ENCODE measurements around the gene ZMIZ1. TPM values are rescaled to one million over a fixed set of nuclear protein-coding genes. Genes with fewer than 3 reads are reported as not detected.

The ZMIZ1 gene
- total and polyA plus RNA-seq, 2 experiments from 2014 or later: 9.2 to 30.9 TPM

DNA sequence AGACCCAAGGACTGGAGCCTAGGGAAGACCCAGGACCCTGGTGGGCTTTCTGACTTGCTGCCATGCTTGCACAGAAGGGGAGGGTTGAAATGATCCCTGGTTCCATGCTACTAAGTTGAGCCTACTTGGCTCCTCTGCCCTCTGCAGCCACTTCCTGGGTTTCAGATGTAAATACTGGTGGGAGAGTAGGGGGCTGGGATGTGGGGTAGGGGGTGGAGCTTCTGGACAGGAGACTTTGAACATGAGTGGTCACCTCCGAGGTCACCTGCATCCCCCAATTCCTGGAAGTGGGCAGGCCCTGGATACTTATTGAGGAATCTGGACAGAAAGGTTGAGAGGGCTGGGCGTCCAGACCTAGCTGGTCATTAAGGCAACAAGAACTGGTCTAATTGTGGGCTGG is 2.9 kb upstream of the ZMIZ1 start:
- no peaks in the 10 kb centered on the region for H3K36me3 ChIP-seq (ENCODE audit: insufficient read depth)
- H4K20me1 ChIP-seq (replicated peaks; ENCODE audit: insufficient read depth): no peaks in the 10 kb centered on the region
- H3K79me2 ChIP-seq (replicated peaks; ENCODE audit: insufficient read depth): peaks cover 11% of the 10 kb centered on the region
- H2AFZ ChIP-seq: no peak overlapping the region
- Mint-ChIP-seq H3K27ac (no peak overlapping the region), H3K27me3 (ENCODE audit: insufficient read depth, low read depth, poor library complexity) (peaks cover 27% of the 10 kb centered on the region), H3K9me3 (no peaks in the 10 kb centered on the region), H3K4me1 (peaks cover 28% of the 10 kb centered on the region), H3K4me3 (peak overlapping the region; percentile 68; the same call in 1 of the 3 replicates), H3K36me3 (ENCODE audit: low read depth) (no peaks in the 10 kb centered on the region)
- peaks cover 10% of the 10 kb centered on the region for H3K4me1 ChIP-seq (ENCODE audit: insufficient read depth)
- ATAC-seq (no peak), DNase-seq (ENCODE audit: low spot score) (no peak)
- peak overlapping the region; percentile 84 for H3K4me2 ChIP-seq
- no peak for TF ChIP-seq JUNB (IDR thresholded peaks at IDR 0.05; ENCODE audit: unreplicated experiment)
- TF ChIP-seq, protein P1, sequence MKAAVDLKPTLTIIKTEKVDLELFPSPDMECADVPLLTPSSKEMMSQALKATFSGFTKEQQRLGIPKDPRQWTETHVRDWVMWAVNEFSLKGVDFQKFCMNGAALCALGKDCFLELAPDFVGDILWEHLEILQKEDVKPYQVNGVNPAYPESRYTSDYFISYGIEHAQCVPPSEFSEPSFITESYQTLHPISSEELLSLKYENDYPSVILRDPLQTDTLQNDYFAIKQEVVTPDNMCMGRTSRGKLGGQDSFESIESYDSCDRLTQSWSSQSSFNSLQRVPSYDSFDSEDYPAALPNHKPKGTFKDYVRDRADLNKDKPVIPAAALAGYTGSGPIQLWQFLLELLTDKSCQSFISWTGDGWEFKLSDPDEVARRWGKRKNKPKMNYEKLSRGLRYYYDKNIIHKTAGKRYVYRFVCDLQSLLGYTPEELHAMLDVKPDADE (IDR thresholded peaks at IDR 0.05): no peak
- no peak for TF ChIP-seq EZH2phosphoT487 (IDR thresholded peaks at IDR 0.05; ENCODE audit: unreplicated experiment)
- no peak for TF ChIP-seq STAT1 (IDR thresholded peaks at IDR 0.05; ENCODE audit: unreplicated experiment)
- TF ChIP-seq, protein P2, sequence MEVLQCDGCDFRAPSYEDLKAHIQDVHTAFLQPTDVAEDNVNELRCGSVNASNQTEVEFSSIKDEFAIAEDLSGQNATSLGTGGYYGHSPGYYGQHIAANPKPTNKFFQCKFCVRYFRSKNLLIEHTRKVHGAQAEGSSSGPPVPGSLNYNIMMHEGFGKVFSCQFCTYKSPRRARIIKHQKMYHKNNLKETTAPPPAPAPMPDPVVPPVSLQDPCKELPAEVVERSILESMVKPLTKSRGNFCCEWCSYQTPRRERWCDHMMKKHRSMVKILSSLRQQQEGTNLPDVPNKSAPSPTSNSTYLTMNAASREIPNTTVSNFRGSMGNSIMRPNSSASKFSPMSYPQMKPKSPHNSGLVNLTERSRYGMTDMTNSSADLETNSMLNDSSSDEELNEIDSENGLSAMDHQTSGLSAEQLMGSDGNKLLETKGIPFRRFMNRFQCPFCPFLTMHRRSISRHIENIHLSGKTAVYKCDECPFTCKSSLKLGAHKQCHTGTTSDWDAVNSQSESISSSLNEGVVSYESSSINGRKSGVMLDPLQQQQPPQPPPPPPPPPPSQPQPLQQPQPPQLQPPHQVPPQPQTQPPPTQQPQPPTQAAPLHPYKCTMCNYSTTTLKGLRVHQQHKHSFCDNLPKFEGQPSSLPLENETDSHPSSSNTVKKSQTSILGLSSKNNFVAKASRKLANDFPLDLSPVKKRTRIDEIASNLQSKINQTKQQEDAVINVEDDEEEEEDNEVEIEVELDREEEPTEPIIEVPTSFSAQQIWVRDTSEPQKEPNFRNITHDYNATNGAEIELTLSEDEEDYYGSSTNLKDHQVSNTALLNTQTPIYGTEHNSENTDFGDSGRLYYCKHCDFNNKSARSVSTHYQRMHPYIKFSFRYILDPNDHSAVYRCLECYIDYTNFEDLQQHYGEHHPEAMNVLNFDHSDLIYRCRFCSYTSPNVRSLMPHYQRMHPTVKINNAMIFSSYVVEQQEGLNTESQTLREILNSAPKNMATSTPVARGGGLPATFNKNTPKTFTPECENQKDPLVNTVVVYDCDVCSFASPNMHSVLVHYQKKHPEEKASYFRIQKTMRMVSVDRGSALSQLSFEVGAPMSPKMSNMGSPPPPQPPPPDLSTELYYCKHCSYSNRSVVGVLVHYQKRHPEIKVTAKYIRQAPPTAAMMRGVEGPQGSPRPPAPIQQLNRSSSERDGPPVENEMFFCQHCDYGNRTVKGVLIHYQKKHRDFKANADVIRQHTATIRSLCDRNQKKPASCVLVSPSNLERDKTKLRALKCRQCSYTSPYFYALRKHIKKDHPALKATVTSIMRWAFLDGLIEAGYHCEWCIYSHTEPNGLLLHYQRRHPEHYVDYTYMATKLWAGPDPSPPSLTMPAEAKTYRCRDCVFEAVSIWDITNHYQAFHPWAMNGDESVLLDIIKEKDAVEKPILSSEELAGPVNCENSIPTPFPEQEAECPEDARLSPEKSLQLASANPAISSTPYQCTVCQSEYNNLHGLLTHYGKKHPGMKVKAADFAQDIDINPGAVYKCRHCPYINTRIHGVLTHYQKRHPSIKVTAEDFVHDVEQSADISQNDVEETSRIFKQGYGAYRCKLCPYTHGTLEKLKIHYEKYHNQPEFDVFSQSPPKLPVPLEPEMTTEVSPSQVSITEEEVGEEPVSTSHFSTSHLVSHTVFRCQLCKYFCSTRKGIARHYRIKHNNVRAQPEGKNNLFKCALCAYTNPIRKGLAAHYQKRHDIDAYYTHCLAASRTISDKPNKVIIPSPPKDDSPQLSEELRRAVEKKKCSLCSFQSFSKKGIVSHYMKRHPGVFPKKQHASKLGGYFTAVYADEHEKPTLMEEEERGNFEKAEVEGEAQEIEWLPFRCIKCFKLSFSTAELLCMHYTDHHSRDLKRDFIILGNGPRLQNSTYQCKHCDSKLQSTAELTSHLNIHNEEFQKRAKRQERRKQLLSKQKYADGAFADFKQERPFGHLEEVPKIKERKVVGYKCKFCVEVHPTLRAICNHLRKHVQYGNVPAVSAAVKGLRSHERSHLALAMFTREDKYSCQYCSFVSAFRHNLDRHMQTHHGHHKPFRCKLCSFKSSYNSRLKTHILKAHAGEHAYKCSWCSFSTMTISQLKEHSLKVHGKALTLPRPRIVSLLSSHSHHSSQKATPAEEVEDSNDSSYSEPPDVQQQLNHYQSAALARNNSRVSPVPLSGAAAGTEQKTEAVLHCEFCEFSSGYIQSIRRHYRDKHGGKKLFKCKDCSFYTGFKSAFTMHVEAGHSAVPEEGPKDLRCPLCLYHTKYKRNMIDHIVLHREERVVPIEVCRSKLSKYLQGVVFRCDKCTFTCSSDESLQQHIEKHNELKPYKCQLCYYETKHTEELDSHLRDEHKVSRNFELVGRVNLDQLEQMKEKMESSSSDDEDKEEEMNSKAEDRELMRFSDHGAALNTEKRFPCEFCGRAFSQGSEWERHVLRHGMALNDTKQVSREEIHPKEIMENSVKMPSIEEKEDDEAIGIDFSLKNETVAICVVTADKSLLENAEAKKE (CRISPR knock-in tag; IDR thresholded peaks at IDR 0.05): no peak
- H3K27ac ChIP-seq (ENCODE audit: low read depth): no peak overlapping the region
- H3K27me3 ChIP-seq (ENCODE audit: insufficient read depth): peaks cover 9% of the 10 kb centered on the region
- H3F3A ChIP-seq (replicated peaks; ENCODE audit: low read depth): peaks cover 3% of the 10 kb centered on the region; the same call in 1 of the 2 replicates
- peak overlapping the region; percentile 90; the same call in 1 of the 2 replicates for H3K4me3 ChIP-seq
- H3K9me2 ChIP-seq (ENCODE audit: insufficient read depth): no peaks in the 10 kb centered on the region

Data from GM23338 (cell line).